Measurements from ENCODE around the gene FOXL1.
A peak's percentile ranks its signal among the peaks of the same experiment; 100 is the strongest.

FOXL1 gene

GRCh38 chr16:86614699-86615098 lies 36.4 kb downstream of the FOXL1 start:
- DNase-seq (ENCODE audit: low read depth) = no peak
- TF ChIP-seq, protein P1, sequence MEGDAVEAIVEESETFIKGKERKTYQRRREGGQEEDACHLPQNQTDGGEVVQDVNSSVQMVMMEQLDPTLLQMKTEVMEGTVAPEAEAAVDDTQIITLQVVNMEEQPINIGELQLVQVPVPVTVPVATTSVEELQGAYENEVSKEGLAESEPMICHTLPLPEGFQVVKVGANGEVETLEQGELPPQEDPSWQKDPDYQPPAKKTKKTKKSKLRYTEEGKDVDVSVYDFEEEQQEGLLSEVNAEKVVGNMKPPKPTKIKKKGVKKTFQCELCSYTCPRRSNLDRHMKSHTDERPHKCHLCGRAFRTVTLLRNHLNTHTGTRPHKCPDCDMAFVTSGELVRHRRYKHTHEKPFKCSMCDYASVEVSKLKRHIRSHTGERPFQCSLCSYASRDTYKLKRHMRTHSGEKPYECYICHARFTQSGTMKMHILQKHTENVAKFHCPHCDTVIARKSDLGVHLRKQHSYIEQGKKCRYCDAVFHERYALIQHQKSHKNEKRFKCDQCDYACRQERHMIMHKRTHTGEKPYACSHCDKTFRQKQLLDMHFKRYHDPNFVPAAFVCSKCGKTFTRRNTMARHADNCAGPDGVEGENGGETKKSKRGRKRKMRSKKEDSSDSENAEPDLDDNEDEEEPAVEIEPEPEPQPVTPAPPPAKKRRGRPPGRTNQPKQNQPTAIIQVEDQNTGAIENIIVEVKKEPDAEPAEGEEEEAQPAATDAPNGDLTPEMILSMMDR (IDR thresholded peaks at IDR 0.05; ENCODE audit: low read length, missing control alignments) = no peak
- no peak overlapping the region for H3K4me3 ChIP-seq (replicated peaks; ENCODE audit: low read depth, low read length)

GRCh38 chr16:86616906-86617305 lies 38.6 kb downstream of the FOXL1 start:
- no peak for DNase-seq (ENCODE audit: low read depth)
- TF ChIP-seq, protein P1 (IDR thresholded peaks at IDR 0.05; ENCODE audit: low read length, missing control alignments) = no peak
- no peak overlapping the region for H3K4me3 ChIP-seq (replicated peaks; ENCODE audit: low read depth, low read length)

GRCh38 chr16:86618431-86619238 lies 40.3 kb downstream of the FOXL1 start:
- H3K4me3 ChIP-seq (replicated peaks; ENCODE audit: low read depth, low read length) = peak overlapping the region; percentile 14
- TF ChIP-seq, protein P1 (IDR thresholded peaks at IDR 0.05; ENCODE audit: low read length, missing control alignments) = no peak
- no peak for DNase-seq (ENCODE audit: low read depth)

- no peak overlapping the region for H3K4me3 ChIP-seq (replicated peaks; ENCODE audit: low read depth, low read length)
- no peak for DNase-seq (ENCODE audit: low read depth)
- TF ChIP-seq, protein P1 (IDR thresholded peaks at IDR 0.05; ENCODE audit: low read length, missing control alignments) = no peak
Observed at GRCh38 chr16:86619239-86619794, 41.0 kb downstream of the FOXL1 start.

DNA sequence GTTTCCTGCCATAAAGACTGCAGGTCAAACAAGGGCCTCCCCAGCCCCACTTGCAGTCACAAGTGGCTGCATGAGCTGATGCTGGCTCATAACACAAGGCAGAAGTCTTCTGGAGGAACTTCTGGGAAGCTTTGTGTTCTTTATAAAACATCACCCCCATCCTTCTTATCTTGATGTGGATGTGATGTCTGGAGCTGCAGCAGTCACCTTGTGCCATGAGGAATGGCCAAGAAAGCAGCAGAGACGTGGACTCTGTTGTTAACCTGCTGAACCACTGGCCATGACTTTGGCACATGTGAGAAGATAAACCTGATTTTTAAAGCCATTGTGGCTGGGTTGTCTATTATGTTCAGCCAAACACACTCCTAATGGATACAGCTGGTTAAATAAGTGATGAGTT lies 41.8 kb downstream of the FOXL1 start:
- DNase-seq (ENCODE audit: low read depth) = no peak

DNA sequence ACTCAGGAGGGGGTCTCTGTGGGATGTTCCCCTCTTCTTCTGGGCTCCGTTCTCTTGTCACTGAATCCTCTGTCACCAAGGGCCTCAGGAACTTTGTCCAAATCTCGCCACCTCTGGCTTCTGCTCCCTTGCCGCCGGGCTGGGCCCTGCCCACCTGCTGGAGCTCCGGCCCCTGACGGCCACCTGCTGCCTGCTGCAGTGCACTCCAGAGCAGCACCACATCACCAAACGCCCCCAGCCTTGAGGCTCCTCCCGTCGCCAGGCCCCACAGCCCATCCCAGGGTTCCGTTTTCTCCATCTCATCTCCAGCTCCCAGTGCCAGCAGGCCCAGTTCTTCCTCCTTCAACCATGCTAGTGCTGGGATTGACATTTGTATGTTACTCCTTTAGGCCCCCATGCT lies 43.6 kb downstream of the FOXL1 start:
- H3K4me3 ChIP-seq (replicated peaks; ENCODE audit: low read depth, low read length) = no peak overlapping the region
- no peak for DNase-seq (ENCODE audit: low read depth)
- TF ChIP-seq, protein P1 (IDR thresholded peaks at IDR 0.05; ENCODE audit: low read length, missing control alignments) = no peak

More for the DNA sequence above, 41.8 kb downstream of the FOXL1 start:
- TF ChIP-seq, protein P1 (IDR thresholded peaks at IDR 0.05; ENCODE audit: low read length, missing control alignments) = no peak
- no peak overlapping the region for H3K4me3 ChIP-seq (replicated peaks; ENCODE audit: low read depth, low read length)

Data from fibroblast of pulmonary artery (primary cell).